B cell (primary cell): ENCODE data around the gene ARIH2. TPM values are rescaled to one million over a fixed set of nuclear protein-coding genes. Genes with fewer than 3 reads are reported as not detected.

Source experiments
- ATAC-seq: fragments of 200-7000 bp; cut with Tn5 transposase; one replicate; pipeline ENCODE4 v1.10.0; 2021; ENCODE audit warnings: low read depth, mild to moderate bottlenecking, moderate number of reproducible peaks, moderate library complexity
- CTCF ChIA-PET: fragments of 350-600 bp; sonication (Branson Sonifier 250); formaldehyde crosslinking; loops from one replicate; lab custom pipeline; 2021; ENCODE audit warnings: antibody characterized with exemption, inconsistent platforms; lab: Charles Lee
- POLR2A ChIA-PET: fragments of 350-600 bp; sonication (Branson Sonifier 250); formaldehyde crosslinking; loops from one replicate; lab custom pipeline; 2021; ENCODE audit warnings: antibody characterized with exemption; lab: Charles Lee
- DNase-seq: peaks from one replicate; pipeline ENCODE4 v3.0.0; 2013
- H2AFZ ChIP-seq: 2 replicates; pipeline ENCODE4 v1.6.1; 2012; ENCODE audit warnings: mild to moderate bottlenecking, low read depth, low read length; ENCODE audit not compliant: insufficient read depth, poor library complexity, severe bottlenecking
- H3K27ac ChIP-seq, 2 donors: 1 replicate in 1 of 2; 2 replicates in 1 of 2; pipeline ENCODE4 v1.5.1; 2012 to 2013; ENCODE audit warnings: low read length in 2 of 2, mild to moderate bottlenecking in 2 of 2, moderate library complexity in 1 of 2
- H3K27me3 ChIP-seq, 4 experiments: fragments of 200-600 bp in 1 of 4; sonication (generic) in 1 of 4; replicated peaks in 1 of 4; 1 replicate in 2 of 4; 2 replicates in 2 of 4; pipeline versions ENCODE4 v1.6.1 to v1.7.0; 2013 to 2016; ENCODE audit warnings: low read length in 3 of 4, mild to moderate bottlenecking in 2 of 4, mixed read lengths in 1 of 4, moderate library complexity in 1 of 4; ENCODE audit not compliant: insufficient read depth in 4 of 4, control insufficient read depth in 3 of 4; ENCODE audit errors: control extremely low read depth in 1 of 4
- H3K36me3 ChIP-seq, 2 experiments: replicated peaks in 1 of 2; 1 replicate in 1 of 2; 2 replicates in 1 of 2; pipeline versions ENCODE4 v1.6.1 to v1.7.1; 2013; ENCODE audit warnings: low read length in 1 of 2; ENCODE audit not compliant: insufficient read depth in 2 of 2, control insufficient read depth in 1 of 2; ENCODE audit errors: control extremely low read depth in 1 of 2, extremely low read depth in 1 of 2
- H3K4me1 ChIP-seq, 2 donors: fragments of 200-600 bp in 1 of 2; sonication (generic) in 1 of 2; 1 replicate in 1 of 2; 2 replicates in 1 of 2; pipeline versions ENCODE4 v1.5.1 to v1.6.1; 2013 to 2017; ENCODE audit warnings: low read length in 2 of 2; ENCODE audit not compliant: control insufficient read depth in 2 of 2, insufficient read depth in 2 of 2
- H3K4me2 ChIP-seq: replicated peaks from 2 replicates; pipeline ENCODE3; 2012; ENCODE audit warnings: mild to moderate bottlenecking, low read depth, low read length; ENCODE audit not compliant: poor library complexity, severe bottlenecking
- H3K4me3 ChIP-seq, 5 experiments: fragments of 200-600 bp in 1 of 5; sonication (generic) in 1 of 5; 1 replicate in 3 of 5; 2 replicates in 2 of 5; pipeline versions ENCODE4 v1.5.1 to v1.7.0; 2011 to 2016; ENCODE audit warnings: low read length in 4 of 5, mild to moderate bottlenecking in 4 of 5, low read depth in 2 of 5, control low read depth in 1 of 5, moderate library complexity in 1 of 5; ENCODE audit not compliant: insufficient read depth in 1 of 5; ENCODE audit errors: control extremely low read depth in 1 of 5, extremely low read depth in 1 of 5
- H3K79me2 ChIP-seq: fragments of 200-600 bp; sonication (generic); one replicate; pipeline ENCODE4 v1.6.0; 2016; ENCODE audit warnings: low read length; ENCODE audit not compliant: control insufficient read depth, insufficient read depth
- H3K9ac ChIP-seq: fragments of 200-600 bp; sonication (generic); 2 replicates; pipeline ENCODE4 v1.6.1; 2017; ENCODE audit warnings: mild to moderate bottlenecking, low read length, moderate library complexity
- H3K9me3 ChIP-seq, 3 donors: one replicate each; pipeline versions ENCODE4 v1.6.1 to v1.7.1; 2013; ENCODE audit warnings: low read length in 2 of 3; ENCODE audit not compliant: control insufficient read depth in 2 of 3, insufficient read depth in 1 of 3; ENCODE audit errors: control extremely low read depth in 1 of 3
- H4K20me1 ChIP-seq: 2 replicates; pipeline ENCODE4 v1.6.0; 2012; ENCODE audit warnings: mild to moderate bottlenecking, low read length; ENCODE audit not compliant: insufficient read depth, control insufficient read depth, poor library complexity, severe bottlenecking
- H3K27ac Mint-ChIP-seq: one replicate; pipeline ENCODE4 v1.8.0; 2021; ENCODE audit warnings: mixed read lengths
- H3K27me3 Mint-ChIP-seq: one replicate; pipeline ENCODE4 v1.8.0; 2021; ENCODE audit warnings: mixed read lengths
- H3K4me1 Mint-ChIP-seq: one replicate; pipeline ENCODE4 v1.8.0; 2021; ENCODE audit warnings: mixed read lengths
- H3K4me3 Mint-ChIP-seq: one replicate; pipeline ENCODE4 v1.8.0; 2021; ENCODE audit warnings: mixed read lengths
- H3K9me3 Mint-ChIP-seq: one replicate; pipeline ENCODE4 v1.8.0; 2022; ENCODE audit warnings: mixed read lengths; ENCODE audit not compliant: insufficient read depth
- CTCF ChIP-seq: fragments of 200-600 bp; IDR thresholded peaks from one replicate; pipeline ENCODE4 v1.8.0; 2022; ENCODE audit warnings: antibody characterized with exemption, mild to moderate bottlenecking
- EZH2 ChIP-seq: IDR thresholded peaks from 2 replicates; pipeline ENCODE4 v1.6.1; 2012; ENCODE audit warnings: borderline replicate concordance, low read depth, mild to moderate bottlenecking, moderate library complexity, low read length; ENCODE audit not compliant: insufficient read depth, poor library complexity, severe bottlenecking
- WGBS: methylation state at CpG from one replicate; pipeline ENCODE4 v1.1.5; 2013; ENCODE audit warnings: missing lambda C conversion rate; ENCODE audit not compliant: insufficient coverage; 5-methylcytosine and 5-hydroxymethylcytosine counted together
- intact Hi-C: fragments of 100-400 bp; cut with micrococcal nuclease; formaldehyde crosslinking; loops from one replicate; pipeline ENCODE4 v1.10.0; 2022
- polyA plus RNA-seq: library from polyadenylated mRNA; depleted of rRNA; stranded (reverse); fragments of >200 nt; gene quantifications from 2 replicates; pipeline ENCODE4 v1.2.3, GENCODE V29; 2012
- total RNA-seq, 2 donors: library from RNA; stranded (reverse); fragments of 120-200 nt in 1 of 2; gene quantifications; 1 replicate in 1 of 2; 2 replicates in 1 of 2; pipeline versions ENCODE4 v1.2.3 to v1.2.4, GENCODE V29; 2013 to 2022

ARIH2 gene
- total and polyA plus RNA-seq, 2 donors (not counting 1 experiment from before 2014, with no cell fraction given), result 114 to 148 TPM

- H3K79me2 ChIP-seq, result peaks cover 35% of the 10 kb centered on the region
- peak overlapping the region; percentile 98 for H3K4me3 Mint-ChIP-seq
- H3K27ac Mint-ChIP-seq, result peak overlapping the region; percentile 98
- DNase-seq (no peak), ATAC-seq (no peak)
- peak overlapping the region; percentile 86 to 92 for H3K27ac ChIP-seq
- peaks cover 14 to 39% of the 10 kb centered on the region in 2 donors for H3K4me1 ChIP-seq
- intact Hi-C loops, result loop anchor here (1.0 to 10.0 kb wide), 6 partner anchors 8 to 787 kb away; partner anchors contain the start of genes IP6K2, QRICH1, USP4 and ZNF589
- H4K20me1 ChIP-seq, result no peaks in the 10 kb centered on the region
- peak overlapping the region; percentile 52 for H2AFZ ChIP-seq
- peaks cover 13 to 62% of the 10 kb centered on the region in 2 experiments for H3K36me3 ChIP-seq
- H3K9ac ChIP-seq, result peak overlapping the region; percentile 81
- H3K4me2 ChIP-seq, result peak overlapping the region; percentile 92
- POLR2A ChIA-PET, result interaction anchor here (0.5 to 1.8 kb wide), 13 partner anchors 9 to 322 kb away, joined by 3 to 20 read pairs (median 4); partner anchors contain the start of genes DALRD3, IP6K2, QRICH1 and WDR6
- no peak for TF ChIP-seq EZH2
- no peak for TF ChIP-seq CTCF
- H3K9me3 Mint-ChIP-seq, result no peaks in the 10 kb centered on the region
- H3K27me3 Mint-ChIP-seq, result no peaks in the 10 kb centered on the region
- H3K4me1 Mint-ChIP-seq, result peaks cover 45% of the 10 kb centered on the region
- peak overlapping the region in 4 of 5 experiments; percentile 29 to 80 (median 72) for H3K4me3 ChIP-seq
- WGBS, result 0% methylated on average over 3 of the region's 7 CpGs
- CTCF ChIA-PET, result interaction anchor here (0.8 to 2.3 kb wide), 8 partner anchors 9 to 629 kb away, joined by 3 to 41 read pairs (median 5); partner anchors contain the start of genes DALRD3, P4HTM and WDR6
- no peaks in the 10 kb centered on the region for H3K27me3 ChIP-seq
- no peaks in the 10 kb centered on the region for H3K9me3 ChIP-seq
Observed at GRCh38 chr3:49029563-49029884, 110.9 kb downstream of the ARIH2 start.

GRCh38 chr3:49030321-49030720, 111.7 kb downstream of the ARIH2 start:
- TF ChIP-seq EZH2 (no peak), CTCF (no peak)
- peaks cover 32% of the 10 kb centered on the region for H3K79me2 ChIP-seq
- Mint-ChIP-seq H3K9me3 (no peaks in the 10 kb centered on the region), H3K27me3 (no peaks in the 10 kb centered on the region), H3K27ac (peak overlapping the region; percentile 53), H3K4me1 (peaks cover 37% of the 10 kb centered on the region), H3K4me3 (no peak overlapping the region)
- peak overlapping the region in 1 of 2 donors; percentile 92 for H3K27ac ChIP-seq
- H3K9me3 ChIP-seq, result no peaks in the 10 kb centered on the region
- H3K9ac ChIP-seq, result no peak overlapping the region
- ChIA-PET CTCF (interaction anchor here (2.3 kb wide), 1 partner anchor 9 kb away, joined by 10 read pairs; the partner anchor contains the start of gene NDUFAF3), POLR2A (no interaction called here)
- WGBS, result 95% methylated on average over 5 of the region's 6 CpGs
- ATAC-seq, result no peak
- peaks cover 16 to 60% of the 10 kb centered on the region in 2 experiments for H3K36me3 ChIP-seq
- H2AFZ ChIP-seq, result no peak overlapping the region
- no peak for DNase-seq
- H3K4me3 ChIP-seq, result no peak overlapping the region
- H4K20me1 ChIP-seq, result no peaks in the 10 kb centered on the region
- no peak overlapping the region for H3K4me2 ChIP-seq
- H3K4me1 ChIP-seq, result peaks cover 14 to 32% of the 10 kb centered on the region in 2 donors
- H3K27me3 ChIP-seq, result no peaks in the 10 kb centered on the region
- intact Hi-C loops, result no loop called here
